HL-60/S4 treated with retinoic acid at 250 ng/mL for 4 days and 3 days (cell line): Measurements from ENCODE around the gene OXCT1.
"Not testable (repeated sequence)": the region's sequence is repeated elsewhere in the genome, so short reads cannot be mapped to it uniquely, and the experiment has no call there.

Experiments used
- in situ Hi-C: fragments of 300-500 bp; cut with MboI; formaldehyde crosslinking; loops from 2 replicates; pipeline ENCODE4 v1.7.0; 2022; ENCODE audit warnings: low sequenced_read_pairs

OXCT1 gene

GRCh38 chr5:41834506-41834905, 35.7 kb downstream of the OXCT1 start:
- in situ Hi-C loops = no loop called here

GRCh38 chr5:41832430-41832829, 37.8 kb downstream of the OXCT1 start:
- in situ Hi-C loops = no loop called here

- in situ Hi-C loops = no loop called here
Measured at GRCh38 chr5:41831155-41831554, 39.1 kb downstream of the OXCT1 start.

- in situ Hi-C loops = no loop called here
Measured at GRCh38 chr5:41827792-41828191, 42.4 kb downstream of the OXCT1 start.

- in situ Hi-C loops = no loop called here
Measured at GRCh38 chr5:41822036-41822435, 48.2 kb downstream of the OXCT1 start.

- in situ Hi-C loops = no loop called here
Measured at GRCh38 chr5:41821051-41821450, 49.2 kb downstream of the OXCT1 start.

GRCh38 chr5:41820150-41820549, 50.1 kb downstream of the OXCT1 start:
- in situ Hi-C loops = no loop called here

DNA sequence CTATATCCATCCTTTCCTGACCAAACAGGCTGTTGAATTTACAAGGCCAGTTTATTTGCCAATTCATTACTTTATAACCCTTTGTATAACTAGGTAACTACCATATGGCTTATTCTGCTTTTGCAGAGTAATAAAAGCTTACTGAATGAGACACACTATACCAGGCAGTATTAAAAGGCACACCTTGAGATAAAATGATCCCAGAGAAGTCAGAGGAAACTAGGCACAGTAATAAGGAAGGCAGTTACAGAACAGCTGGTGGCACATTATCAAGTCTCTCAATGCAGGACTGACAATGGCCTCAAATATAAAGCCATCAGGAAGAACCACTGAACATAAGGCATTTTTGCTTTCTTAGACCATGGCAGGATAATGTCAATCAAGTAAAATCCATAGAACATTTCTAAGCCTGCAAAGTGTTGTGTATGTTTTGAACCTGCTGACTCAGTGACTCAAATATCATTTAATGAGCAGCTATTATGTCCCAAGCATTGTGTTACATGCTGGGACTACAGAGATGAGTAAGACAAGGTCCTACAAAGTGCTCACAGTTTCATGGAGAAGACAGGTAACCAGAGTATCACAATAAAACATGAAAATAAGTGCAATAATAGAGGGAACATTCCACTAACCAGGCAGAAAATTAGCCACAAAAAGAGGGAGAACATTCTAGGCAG, 52.5 kb downstream of the OXCT1 start:
- in situ Hi-C loops = no loop called here

GRCh38 chr5:41815663-41816229, 54.5 kb downstream of the OXCT1 start:
- in situ Hi-C loops = no loop called here

- in situ Hi-C loops = no loop called here
Measured at GRCh38 chr5:41815261-41815660, 55.0 kb downstream of the OXCT1 start.

- in situ Hi-C loops = not testable (repeated sequence)
Measured at GRCh38 chr5:41814306-41814705, 55.9 kb downstream of the OXCT1 start.

DNA sequence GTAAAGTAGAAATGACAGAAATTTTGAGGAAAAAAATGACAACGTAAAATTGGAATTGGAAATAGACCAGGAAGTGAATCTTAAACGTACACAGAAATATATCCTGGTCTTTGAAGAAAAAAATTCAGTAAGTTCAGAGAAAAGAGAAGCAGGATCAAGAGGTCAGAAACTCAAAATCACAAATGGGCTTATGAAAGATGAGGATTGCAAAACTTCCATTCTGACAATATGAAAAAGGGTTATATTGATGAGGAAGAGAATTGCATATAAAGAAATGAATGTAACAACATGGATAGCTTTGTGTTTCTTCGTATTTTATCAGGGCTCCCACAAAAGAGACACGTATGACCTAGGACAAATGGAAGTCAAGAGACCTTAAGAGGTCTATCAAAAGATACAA, 58.1 kb downstream of the OXCT1 start:
- in situ Hi-C loops = no loop called here

- in situ Hi-C loops = no loop called here
Measured at GRCh38 chr5:41809128-41809527, 61.1 kb downstream of the OXCT1 start.

DNA sequence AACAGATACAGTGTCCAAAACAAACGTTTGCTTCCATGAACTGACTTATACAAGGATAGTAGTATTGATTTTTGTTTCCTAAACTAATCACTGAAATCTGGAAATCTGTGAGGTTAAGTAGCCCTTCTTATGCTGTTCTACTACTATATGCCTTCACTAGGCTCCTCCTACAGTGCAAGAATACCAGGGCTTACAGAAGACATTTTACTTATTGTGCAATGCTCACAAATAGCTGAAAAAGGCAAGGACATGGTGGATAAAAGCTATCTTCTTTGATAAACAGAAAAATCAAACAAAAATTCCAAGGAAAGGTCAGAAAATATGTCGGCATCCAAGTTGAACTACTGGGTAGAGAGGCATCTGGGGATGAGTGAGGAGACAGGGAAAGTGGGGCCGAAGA, 61.9 kb downstream of the OXCT1 start:
- in situ Hi-C loops = no loop called here

DNA sequence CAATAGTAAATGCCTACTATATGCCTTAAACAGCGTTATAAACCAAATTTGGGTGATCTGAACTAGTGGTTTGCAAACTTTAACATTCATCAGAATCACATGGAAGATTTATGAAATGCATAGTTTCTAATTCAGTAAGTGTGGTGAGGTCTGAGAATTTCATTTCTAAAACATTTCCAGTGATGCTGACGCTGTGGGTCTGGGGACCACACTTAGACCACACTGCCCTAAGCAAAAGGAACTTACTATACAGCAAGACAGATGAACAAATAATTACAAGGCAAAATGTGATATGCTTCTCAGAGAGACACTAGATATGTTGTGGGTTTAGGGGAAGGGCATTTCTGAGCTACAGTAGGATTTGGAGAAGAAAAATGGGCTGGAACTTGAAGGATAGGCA, 72.6 kb downstream of the OXCT1 start:
- in situ Hi-C loops = no loop called here

DNA sequence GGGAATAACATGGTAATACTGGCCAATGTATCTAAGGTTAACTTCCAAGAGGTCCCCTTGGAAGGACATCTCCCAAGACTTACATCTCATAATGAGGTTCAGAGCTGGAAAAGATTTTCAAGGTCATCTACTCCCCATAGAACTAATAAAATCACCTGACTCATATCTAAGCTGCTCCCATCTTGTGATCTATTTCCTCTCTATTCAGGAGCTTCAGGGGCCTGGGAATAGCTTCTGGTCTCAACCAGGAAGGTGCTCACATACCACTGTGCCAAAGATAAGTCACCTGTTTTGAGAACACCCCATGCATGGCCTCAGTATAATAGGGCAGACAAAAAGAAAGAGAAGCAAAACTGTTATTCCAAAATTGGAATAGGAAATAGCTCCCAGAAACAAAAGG, 74.2 kb downstream of the OXCT1 start:
- in situ Hi-C loops = no loop called here

- in situ Hi-C loops = no loop called here
Measured at GRCh38 chr5:41795125-41795524, 75.1 kb downstream of the OXCT1 start.

GRCh38 chr5:41794471-41794870, 75.8 kb downstream of the OXCT1 start:
- in situ Hi-C loops = no loop called here

DNA sequence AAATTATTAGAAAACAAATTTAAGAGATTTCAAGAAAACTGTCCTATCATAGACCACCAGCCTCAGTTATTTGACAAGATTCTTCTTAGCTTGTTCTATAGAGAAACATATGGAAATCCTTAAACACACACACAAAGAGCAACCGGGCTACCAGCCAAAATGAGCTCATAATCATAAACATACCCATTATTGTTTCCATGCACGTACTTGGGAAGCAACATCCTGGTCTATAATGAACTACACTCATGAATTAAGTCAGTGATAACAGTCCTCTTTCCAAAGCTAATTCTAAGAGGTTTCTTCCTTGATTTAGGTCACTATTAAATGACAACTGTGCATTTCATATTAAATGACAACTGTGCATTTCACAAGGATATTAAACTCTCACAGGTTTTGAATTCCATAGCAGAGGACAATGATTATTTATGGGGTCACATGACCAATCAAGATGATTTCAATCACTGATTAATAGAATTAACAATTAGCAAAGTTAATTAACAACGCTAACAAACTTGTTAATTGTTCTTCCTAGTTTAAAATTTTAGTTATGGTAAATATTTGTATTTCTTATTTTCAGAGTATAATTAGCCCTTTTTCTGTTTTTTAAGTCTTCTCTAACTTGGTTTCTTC, 77.0 kb downstream of the OXCT1 start:
- in situ Hi-C loops = no loop called here

- in situ Hi-C loops = no loop called here
Measured at GRCh38 chr5:41790038-41790776, 80.0 kb downstream of the OXCT1 start.

GRCh38 chr5:41789434-41789833, 80.8 kb downstream of the OXCT1 start:
- in situ Hi-C loops = no loop called here

- in situ Hi-C loops = no loop called here
Measured at GRCh38 chr5:41788941-41789368, 81.3 kb downstream of the OXCT1 start.
